Measurements from ENCODE around the gene FAM72D. TPM values are rescaled to one million over a fixed set of nuclear protein-coding genes. Genes with fewer than 3 reads are reported as not detected.
"Not testable (repeated sequence)": the region's sequence is repeated elsewhere in the genome, so short reads cannot be mapped to it uniquely, and the experiment has no call there.

Gene FAM72D
- total and polyA plus RNA-seq, 10 of the 15 experiments (the other 5 are each of a cell fraction or from before 2014, with no cell fraction given) = 4.3 to 27.5 (median 13.9) TPM

GRCh38 chr1:145071569-145071968 lies 24.2 kb upstream of the FAM72D start:
- SMC1A ChIA-PET (ENCODE audit: uncharacterized antibody, unreplicated experiment); H3K9ac ChIP-seq (ENCODE audit: control insufficient read depth, insufficient read depth, low read length); FAIRE-seq; H3K4me2 ChIP-seq (ENCODE audit: control insufficient read depth, insufficient read depth); H3K27ac ChIP-seq (ENCODE audit: control insufficient read depth, insufficient read depth); H3K27me3 ChIP-seq (replicated peaks in 1 of 2; ENCODE audit: control insufficient read depth in 2 of 2, insufficient read depth in 2 of 2, low read length in 1 of 2); BruUV-seq (replicated peaks); CTCF ChIA-PET; POLR2A ChIA-PET; ATAC-seq; DNase-seq (ENCODE audit: low read depth, low spot score); RAD21 ChIA-PET (ENCODE audit: unreplicated experiment); H3K9me3 ChIP-seq (replicated peaks; ENCODE audit: control insufficient read depth, insufficient read depth, low read length); in situ Hi-C loops (cut with MboI); H3K4me3 ChIP-seq; H4K20me1 ChIP-seq (ENCODE audit: control insufficient read depth, insufficient read depth); H2AFZ ChIP-seq (ENCODE audit: control insufficient read depth, low read depth, low read length); H3K4me1 ChIP-seq (ENCODE audit: control insufficient read depth, insufficient read depth, low read length); H3K36me3 ChIP-seq (ENCODE audit: control insufficient read depth in 2 of 2, insufficient read depth in 2 of 2, low read length in 1 of 2); H3K79me2 ChIP-seq (ENCODE audit: control insufficient read depth, insufficient read depth, low read length); intact Hi-C loops (cut with micrococcal nuclease; ENCODE audit: unreplicated experiment): not testable (repeated sequence)
- no CpG with 5 or more reads among the region's 6 CpGs for WGBS (ENCODE audit: insufficient coverage, insufficient replicate concordance, low lambda C conversion rate, missing lambda C conversion rate)

- H3K4me3 ChIP-seq; in situ Hi-C loops (cut with MboI); H3K36me3 ChIP-seq (ENCODE audit: control insufficient read depth in 2 of 2, insufficient read depth in 2 of 2, low read length in 1 of 2); ATAC-seq; H3K4me1 ChIP-seq (ENCODE audit: control insufficient read depth, insufficient read depth, low read length); RAD21 ChIA-PET (ENCODE audit: unreplicated experiment); H3K4me2 ChIP-seq (ENCODE audit: control insufficient read depth, insufficient read depth); H2AFZ ChIP-seq (ENCODE audit: control insufficient read depth, low read depth, low read length); BruUV-seq (replicated peaks); SMC1A ChIA-PET (ENCODE audit: uncharacterized antibody, unreplicated experiment); H3K9ac ChIP-seq (ENCODE audit: control insufficient read depth, insufficient read depth, low read length); CTCF ChIA-PET; H3K9me3 ChIP-seq (replicated peaks; ENCODE audit: control insufficient read depth, insufficient read depth, low read length); H3K27me3 ChIP-seq (replicated peaks in 1 of 2; ENCODE audit: control insufficient read depth in 2 of 2, insufficient read depth in 2 of 2, low read length in 1 of 2); intact Hi-C loops (cut with micrococcal nuclease; ENCODE audit: unreplicated experiment); H4K20me1 ChIP-seq (ENCODE audit: control insufficient read depth, insufficient read depth); FAIRE-seq; DNase-seq (ENCODE audit: low read depth, low spot score); H3K79me2 ChIP-seq (ENCODE audit: control insufficient read depth, insufficient read depth, low read length); H3K27ac ChIP-seq (ENCODE audit: control insufficient read depth, insufficient read depth); POLR2A ChIA-PET: not testable (repeated sequence)
- WGBS (ENCODE audit: insufficient coverage, insufficient replicate concordance, low lambda C conversion rate, missing lambda C conversion rate) = 96% methylated on average over 3 of the region's 6 CpGs
Measured at GRCh38 chr1:145074021-145074559, 21.7 kb upstream of the FAM72D start.

GRCh38 chr1:145076877-145077276 lies 18.9 kb upstream of the FAM72D start:
- H3K9me3 ChIP-seq (replicated peaks; ENCODE audit: control insufficient read depth, insufficient read depth, low read length); DNase-seq (ENCODE audit: low read depth, low spot score); H3K27ac ChIP-seq (ENCODE audit: control insufficient read depth, insufficient read depth); in situ Hi-C loops (cut with MboI); H3K79me2 ChIP-seq (ENCODE audit: control insufficient read depth, insufficient read depth, low read length); BruUV-seq (replicated peaks); ATAC-seq; CTCF ChIA-PET; H3K27me3 ChIP-seq (replicated peaks in 1 of 2; ENCODE audit: control insufficient read depth in 2 of 2, insufficient read depth in 2 of 2, low read length in 1 of 2); H3K4me1 ChIP-seq (ENCODE audit: control insufficient read depth, insufficient read depth, low read length); H3K4me3 ChIP-seq; H4K20me1 ChIP-seq (ENCODE audit: control insufficient read depth, insufficient read depth); RAD21 ChIA-PET (ENCODE audit: unreplicated experiment); H2AFZ ChIP-seq (ENCODE audit: control insufficient read depth, low read depth, low read length); POLR2A ChIA-PET; H3K9ac ChIP-seq (ENCODE audit: control insufficient read depth, insufficient read depth, low read length); H3K36me3 ChIP-seq (ENCODE audit: control insufficient read depth in 2 of 2, insufficient read depth in 2 of 2, low read length in 1 of 2); H3K4me2 ChIP-seq (ENCODE audit: control insufficient read depth, insufficient read depth); FAIRE-seq; intact Hi-C loops (cut with micrococcal nuclease; ENCODE audit: unreplicated experiment); SMC1A ChIA-PET (ENCODE audit: uncharacterized antibody, unreplicated experiment): not testable (repeated sequence)
- no CpG with 5 or more reads among the region's 3 CpGs for WGBS (ENCODE audit: insufficient coverage, insufficient replicate concordance, low lambda C conversion rate, missing lambda C conversion rate)

GRCh38 chr1:145077872-145078786 lies 17.6 kb upstream of the FAM72D start:
- H4K20me1 ChIP-seq (ENCODE audit: control insufficient read depth, insufficient read depth); SMC1A ChIA-PET (ENCODE audit: uncharacterized antibody, unreplicated experiment); H3K9me3 ChIP-seq (replicated peaks; ENCODE audit: control insufficient read depth, insufficient read depth, low read length); H3K4me1 ChIP-seq (ENCODE audit: control insufficient read depth, insufficient read depth, low read length); RAD21 ChIA-PET (ENCODE audit: unreplicated experiment); in situ Hi-C loops (cut with MboI); CTCF ChIA-PET; H3K4me3 ChIP-seq; FAIRE-seq; H3K9ac ChIP-seq (ENCODE audit: control insufficient read depth, insufficient read depth, low read length); H3K36me3 ChIP-seq (ENCODE audit: control insufficient read depth in 2 of 2, insufficient read depth in 2 of 2, low read length in 1 of 2); H3K27me3 ChIP-seq (replicated peaks in 1 of 2; ENCODE audit: control insufficient read depth in 2 of 2, insufficient read depth in 2 of 2, low read length in 1 of 2); H3K4me2 ChIP-seq (ENCODE audit: control insufficient read depth, insufficient read depth); H3K27ac ChIP-seq (ENCODE audit: control insufficient read depth, insufficient read depth); H2AFZ ChIP-seq (ENCODE audit: control insufficient read depth, low read depth, low read length); intact Hi-C loops (cut with micrococcal nuclease; ENCODE audit: unreplicated experiment); POLR2A ChIA-PET; ATAC-seq; H3K79me2 ChIP-seq (ENCODE audit: control insufficient read depth, insufficient read depth, low read length); DNase-seq (ENCODE audit: low read depth, low spot score); BruUV-seq (replicated peaks): not testable (repeated sequence)
- no CpG with 5 or more reads among the region's 11 CpGs for WGBS (ENCODE audit: insufficient coverage, insufficient replicate concordance, low lambda C conversion rate, missing lambda C conversion rate)

Data from GM12878 (cell line).